Measurements from ENCODE around the gene RHOT2. TPM values are rescaled to one million over a fixed set of nuclear protein-coding genes. Genes with fewer than 3 reads are reported as not detected.

Gene RHOT2
- total and polyA plus RNA-seq, 9 of the 15 experiments (the other 6 are each of a cell fraction or from before 2014, with no cell fraction given) = 5.0 to 373 (median 112) TPM

DNA sequence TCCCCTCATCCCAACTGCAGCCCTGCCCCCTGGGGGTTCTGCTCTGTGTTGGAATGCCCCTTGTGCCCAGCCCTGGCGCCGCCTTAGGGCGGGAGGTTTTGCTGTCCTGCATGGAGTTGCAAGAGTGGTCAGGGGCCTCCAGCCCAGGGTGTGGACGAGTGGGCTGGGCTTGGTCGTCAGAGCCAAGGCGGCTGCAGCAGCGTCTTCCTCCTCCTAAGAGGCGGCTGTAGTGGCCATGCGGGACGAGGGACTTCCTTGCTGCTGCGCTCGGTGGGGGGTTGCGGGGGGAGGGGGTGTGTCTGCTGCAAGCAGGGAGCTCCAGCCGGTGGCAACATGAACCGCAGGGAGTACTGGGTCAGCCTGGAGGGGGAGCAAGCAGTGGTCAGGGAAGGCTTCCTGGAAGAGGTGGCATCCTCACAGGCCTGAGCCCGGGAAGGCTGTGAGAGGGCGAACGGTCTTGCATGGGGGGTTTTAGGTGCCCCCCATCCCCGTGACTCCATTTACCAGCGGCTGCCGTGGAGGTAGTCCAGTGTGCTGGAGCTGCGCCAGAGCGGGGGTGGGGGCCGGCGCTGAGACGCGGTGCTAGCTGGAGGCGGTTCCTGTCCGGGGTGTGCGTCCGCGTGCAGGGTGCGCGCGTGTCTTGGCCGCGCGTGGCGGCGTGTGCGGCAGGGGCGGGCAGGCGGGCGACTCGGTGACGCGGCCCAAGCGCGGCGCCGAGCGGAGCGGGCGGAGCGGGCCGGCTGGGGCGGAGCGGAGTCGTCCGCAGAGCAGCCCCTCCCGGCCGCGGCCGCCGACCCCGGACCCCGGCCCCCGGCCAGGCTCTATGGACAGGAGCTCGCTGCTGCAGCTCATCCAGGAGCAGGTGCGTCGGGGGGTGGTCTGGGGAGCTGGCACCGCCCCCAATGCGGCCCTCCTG, 7.3 kb downstream of the RHOT2 start, which contains the start of gene RHBDL1 (continued):
- no peak for TF ChIP-seq MEF2A (IDR thresholded peaks at IDR 0.05; ENCODE audit: control insufficient read depth, low read depth, low read length)
- TF ChIP-seq NFIC (IDR thresholded peaks at IDR 0.05) = peak; percentile 94
- TF ChIP-seq KLF1 (tag; IDR thresholded peaks at IDR 0.05) = no peak
- no peak for TF ChIP-seq DMBX1 (CRISPR knock-in tag; IDR thresholded peaks at IDR 0.05; ENCODE audit: borderline replicate concordance)
- TF ChIP-seq, protein P1, sequence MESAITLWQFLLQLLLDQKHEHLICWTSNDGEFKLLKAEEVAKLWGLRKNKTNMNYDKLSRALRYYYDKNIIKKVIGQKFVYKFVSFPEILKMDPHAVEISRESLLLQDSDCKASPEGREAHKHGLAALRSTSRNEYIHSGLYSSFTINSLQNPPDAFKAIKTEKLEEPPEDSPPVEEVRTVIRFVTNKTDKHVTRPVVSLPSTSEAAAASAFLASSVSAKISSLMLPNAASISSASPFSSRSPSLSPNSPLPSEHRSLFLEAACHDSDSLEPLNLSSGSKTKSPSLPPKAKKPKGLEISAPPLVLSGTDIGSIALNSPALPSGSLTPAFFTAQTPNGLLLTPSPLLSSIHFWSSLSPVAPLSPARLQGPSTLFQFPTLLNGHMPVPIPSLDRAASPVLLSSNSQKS (CRISPR knock-in tag; IDR thresholded peaks at IDR 0.05) = no peak
- TF ChIP-seq, protein P2, sequence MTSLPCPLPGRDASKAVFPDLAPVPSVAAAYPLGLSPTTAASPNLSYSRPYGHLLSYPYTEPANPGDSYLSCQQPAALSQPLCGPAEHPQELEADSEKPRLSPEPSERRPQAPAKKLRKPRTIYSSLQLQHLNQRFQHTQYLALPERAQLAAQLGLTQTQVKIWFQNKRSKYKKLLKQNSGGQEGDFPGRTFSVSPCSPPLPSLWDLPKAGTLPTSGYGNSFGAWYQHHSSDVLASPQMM (CRISPR knock-in tag; IDR thresholded peaks at IDR 0.05) = no peak
- peak; percentile 73; the same call in 1 of the 2 replicates for TF ChIP-seq OTX1 (CRISPR knock-in tag; IDR thresholded peaks at IDR 0.05)
- 0 out of 2 replicates have a peak, but pooled peaks have one; percentile 54 for TF ChIP-seq KDM2B (CRISPR knock-in tag; IDR thresholded peaks at IDR 0.05)
- TF ChIP-seq, protein P3, sequence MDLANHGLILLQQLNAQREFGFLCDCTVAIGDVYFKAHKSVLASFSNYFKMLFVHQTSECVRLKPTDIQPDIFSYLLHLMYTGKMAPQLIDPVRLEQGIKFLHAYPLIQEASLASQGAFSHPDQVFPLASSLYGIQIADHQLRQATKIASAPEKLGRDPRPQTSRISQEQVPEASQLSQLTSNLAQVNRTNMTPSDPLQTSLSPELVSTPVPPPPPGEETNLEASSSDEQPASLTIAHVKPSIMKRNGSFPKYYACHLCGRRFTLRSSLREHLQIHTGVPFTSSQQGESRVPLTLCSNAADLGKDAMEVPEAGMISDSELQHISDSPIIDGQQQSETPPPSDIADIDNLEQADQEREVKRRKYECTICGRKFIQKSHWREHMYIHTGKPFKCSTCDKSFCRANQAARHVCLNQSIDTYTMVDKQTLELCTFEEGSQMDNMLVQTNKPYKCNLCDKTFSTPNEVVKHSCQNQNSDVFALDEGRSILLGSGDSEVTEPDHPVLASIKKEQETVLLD (IDR thresholded peaks at IDR 0.05) = peak; percentile 53; the same call in 1 of the 2 replicates
- TF ChIP-seq, protein P4, sequence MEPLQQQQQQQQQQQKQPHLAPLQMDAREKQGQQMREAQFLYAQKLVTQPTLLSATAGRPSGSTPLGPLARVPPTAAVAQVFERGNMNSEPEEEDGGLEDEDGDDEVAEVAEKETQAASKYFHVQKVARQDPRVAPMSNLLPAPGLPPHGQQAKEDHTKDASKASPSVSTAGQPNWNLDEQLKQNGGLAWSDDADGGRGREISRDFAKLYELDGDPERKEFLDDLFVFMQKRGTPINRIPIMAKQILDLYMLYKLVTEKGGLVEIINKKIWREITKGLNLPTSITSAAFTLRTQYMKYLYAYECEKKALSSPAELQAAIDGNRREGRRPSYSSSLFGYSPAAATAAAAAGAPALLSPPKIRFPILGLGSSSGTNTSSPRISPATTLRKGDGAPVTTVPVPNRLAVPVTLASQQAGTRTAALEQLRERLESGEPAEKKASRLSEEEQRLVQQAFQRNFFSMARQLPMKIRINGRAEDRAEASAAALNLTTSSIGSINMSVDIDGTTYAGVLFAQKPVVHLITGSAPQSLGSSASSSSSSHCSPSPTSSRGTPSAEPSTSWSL (CRISPR knock-in tag; IDR thresholded peaks at IDR 0.05; ENCODE audit: borderline replicate concordance) = no peak
- TF ChIP-seq HDAC1 (IDR thresholded peaks at IDR 0.05) = peak; percentile 82 to 85; a peak in 3 of 4 replicates
- TF ChIP-seq ZNF668 (CRISPR knock-in tag; IDR thresholded peaks at IDR 0.05) = no peak
- TF ChIP-seq, protein P5, sequence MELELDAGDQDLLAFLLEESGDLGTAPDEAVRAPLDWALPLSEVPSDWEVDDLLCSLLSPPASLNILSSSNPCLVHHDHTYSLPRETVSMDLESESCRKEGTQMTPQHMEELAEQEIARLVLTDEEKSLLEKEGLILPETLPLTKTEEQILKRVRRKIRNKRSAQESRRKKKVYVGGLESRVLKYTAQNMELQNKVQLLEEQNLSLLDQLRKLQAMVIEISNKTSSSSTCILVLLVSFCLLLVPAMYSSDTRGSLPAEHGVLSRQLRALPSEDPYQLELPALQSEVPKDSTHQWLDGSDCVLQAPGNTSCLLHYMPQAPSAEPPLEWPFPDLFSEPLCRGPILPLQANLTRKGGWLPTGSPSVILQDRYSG (tag; conservative IDR thresholded peaks at IDR 0.05; ENCODE audit: low read depth) = no peak
- TF ChIP-seq ZFPM2 (CRISPR knock-in tag; IDR thresholded peaks at IDR 0.05) = no peak
- peak; percentile 100 for TF ChIP-seq ZFP36 (IDR thresholded peaks at IDR 0.05; ENCODE audit: low read depth, low read length, partially characterized antibody)
- TF ChIP-seq FUS (optimal IDR thresholded peaks at IDR 0.05; ENCODE audit: low read depth, low read length) = peak; percentile 33
- TF ChIP-seq NR1H2 (CRISPR knock-in tag; IDR thresholded peaks at IDR 0.05) = no peak
- no peak for TF ChIP-seq TRIM28 (IDR thresholded peaks at IDR 0.05)
- no peak for TF ChIP-seq SP2 (IDR thresholded peaks at IDR 0.05; ENCODE audit: extremely low read depth, low read depth, low read length, poor library complexity, severe bottlenecking)
- no peak for TF ChIP-seq ZSCAN32 (CRISPR knock-in tag; IDR thresholded peaks at IDR 0.05)
- TF ChIP-seq ZNF79 (CRISPR knock-in tag; IDR thresholded peaks at IDR 0.05; ENCODE audit: low read depth) = no peak
- 0 out of 2 replicates have a peak, but pooled peaks have one; percentile 53 for TF ChIP-seq ZBTB17 (CRISPR knock-in tag; IDR thresholded peaks at IDR 0.05)
- no peak for TF ChIP-seq GTF2F1 (IDR thresholded peaks at IDR 0.05; ENCODE audit: low read depth, low read length)

Data from K562 (cell line).